Jurkat, Clone E6-1 (cell line): ENCODE data around the gene SLC27A2.
"Not testable (repeated sequence)": the region's sequence is repeated elsewhere in the genome, so short reads cannot be mapped to it uniquely, and the experiment has no call there.

Experiments
- DNase-seq: peaks from one replicate; pipeline ENCODE4 v3.0.0-alpha.2; 2011; ENCODE audit warnings: low read depth, low spot score
- H3K4me3 ChIP-seq: 2 replicates; pipeline ENCODE4 v1.5.1; 2011; ENCODE audit warnings: mild to moderate bottlenecking, low read length, control low read depth, moderate library complexity

SLC27A2 gene

GRCh38 chr15:50158236-50158635 is 23.8 kb upstream of the SLC27A2 start:
- DNase-seq, H3K4me3 ChIP-seq: not testable (repeated sequence)

- no peak for DNase-seq
- no peak overlapping the region for H3K4me3 ChIP-seq
Measured at GRCh38 chr15:50162969-50163718, 18.9 kb upstream of the SLC27A2 start.

- no peak overlapping the region for H3K4me3 ChIP-seq
- no peak for DNase-seq
Measured at GRCh38 chr15:50163719-50164410, 18.1 kb upstream of the SLC27A2 start.

GRCh38 chr15:50164458-50164857 is 17.5 kb upstream of the SLC27A2 start:
- no peak overlapping the region for H3K4me3 ChIP-seq
- DNase-seq, result no peak

GRCh38 chr15:50166216-50166615 is 15.8 kb upstream of the SLC27A2 start:
- DNase-seq, result no peak

GRCh38 chr15:50167110-50167509 is 14.9 kb upstream of the SLC27A2 start:
- no peak overlapping the region for H3K4me3 ChIP-seq
- DNase-seq, result no peak

More at GRCh38 chr15:50166216-50166615, 15.8 kb upstream of the SLC27A2 start:
- no peak overlapping the region for H3K4me3 ChIP-seq

GRCh38 chr15:50168379-50168778 is 13.6 kb upstream of the SLC27A2 start:
- no peak for DNase-seq
- no peak overlapping the region for H3K4me3 ChIP-seq

- H3K4me3 ChIP-seq, result no peak overlapping the region
- DNase-seq, result no peak
Measured at GRCh38 chr15:50168783-50169411, 13.1 kb upstream of the SLC27A2 start.

- not testable (repeated sequence) for DNase-seq, H3K4me3 ChIP-seq
Measured at GRCh38 chr15:50172360-50172895, 9.6 kb upstream of the SLC27A2 start.

- no peak for DNase-seq
- no peak overlapping the region for H3K4me3 ChIP-seq
Measured at GRCh38 chr15:50176869-50177268, 5.1 kb upstream of the SLC27A2 start.

GRCh38 chr15:50180091-50180490 is 1.9 kb upstream of the SLC27A2 start:
- no peak for DNase-seq

GRCh38 chr15:50180582-50180981 is 1.4 kb upstream of the SLC27A2 start:
- DNase-seq, result no peak
- no peak overlapping the region for H3K4me3 ChIP-seq

More at GRCh38 chr15:50180091-50180490, 1.9 kb upstream of the SLC27A2 start:
- no peak overlapping the region for H3K4me3 ChIP-seq

- no peak overlapping the region for H3K4me3 ChIP-seq
- no peak for DNase-seq
Measured at GRCh38 chr15:50181201-50181968, 611 bp upstream of the SLC27A2 start.

- peak overlapping the region; percentile 49 for H3K4me3 ChIP-seq
- DNase-seq, result no peak
Measured at GRCh38 chr15:50182219-50183013, 420 bp downstream of the SLC27A2 start.

- no peak overlapping the region for H3K4me3 ChIP-seq
- no peak for DNase-seq
Measured at GRCh38 chr15:50183112-50183794, 1.3 kb downstream of the SLC27A2 start.

- no peak for DNase-seq
Measured at GRCh38 chr15:50184863-50185504, 3.0 kb downstream of the SLC27A2 start.

GRCh38 chr15:50186090-50186489 is 4.1 kb downstream of the SLC27A2 start:
- DNase-seq, result no peak
- H3K4me3 ChIP-seq, result no peak overlapping the region

More at GRCh38 chr15:50184863-50185504, 3.0 kb downstream of the SLC27A2 start:
- no peak overlapping the region for H3K4me3 ChIP-seq
